Esophagus muscularis mucosa (tissue), 4 donors: ENCODE measurements around the gene KSR1.

Source experiments
- CTCF ChIP-seq, 3 experiments: fragments of 200-600 bp in 2 of 3; fragments of 450-650 bp in 1 of 3; sonication (generic) in 2 of 3; IDR thresholded peaks; one replicate each; pipeline ENCODE4 v1.5.1; 2017 to 2019; ENCODE audit warnings: antibody characterized with exemption in 3 of 3, mild to moderate bottlenecking in 2 of 3, moderate library complexity in 1 of 3
- EP300 ChIP-seq: sonication (generic); formaldehyde crosslinking; IDR thresholded peaks from one replicate; pipeline ENCODE4 v1.6.1; 2017; ENCODE audit warnings: antibody characterized with exemption
- POLR2A ChIP-seq: fragments of 450-650 bp; IDR thresholded peaks from one replicate; pipeline ENCODE4 v1.6.1; 2017; ENCODE audit warnings: antibody characterized with exemption, moderate library complexity, mild to moderate bottlenecking, low read depth

- TF ChIP-seq CTCF (IDR thresholded peaks at IDR 0.05) (no peak), EP300 (no peak), POLR2A (no peak)
Measured at GRCh38 chr17:27566671-27567562, 110.7 kb downstream of the KSR1 start.
